22Rv1 (cell line): ENCODE measurements around the gene DCC.

Source experiments
- H3K27ac ChIP-seq: fragments of 450-650 bp; 2 replicates; pipeline ENCODE4 v1.5.1; 2017
- ZFX ChIP-seq: fragments of 450-650 bp; IDR thresholded peaks from 2 replicates; pipeline ENCODE4 v1.6.1; 2017; ENCODE audit warnings: antibody characterized with exemption, borderline replicate concordance
- TF ChIP-seq, protein P1 (sequence below): fragments of 450-650 bp; IDR thresholded peaks from 2 replicates; pipeline ENCODE4 v1.5.1; 2017; ENCODE audit warnings: mild to moderate bottlenecking

Gene DCC

DNA sequence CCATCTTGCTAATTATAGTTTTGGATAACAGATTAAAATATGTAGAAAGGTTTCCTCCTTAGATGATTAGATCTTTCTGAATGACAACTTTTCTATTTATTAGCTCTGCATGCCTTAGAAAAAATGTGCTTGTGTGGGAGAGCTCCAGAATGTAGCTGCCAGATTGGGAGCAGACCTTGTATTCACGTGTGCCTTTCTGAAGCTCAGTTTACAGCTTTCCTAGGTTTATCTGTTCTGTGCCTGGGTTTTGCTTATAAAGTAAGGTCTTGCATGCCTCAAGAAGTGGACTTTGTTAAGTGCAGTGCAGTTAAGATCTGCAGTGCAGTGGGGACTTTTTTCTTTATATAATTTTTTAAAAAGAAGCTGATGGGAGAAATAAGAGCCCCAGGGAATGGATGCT, 179.0 kb downstream of the DCC start:
- TF ChIP-seq, protein P1, sequence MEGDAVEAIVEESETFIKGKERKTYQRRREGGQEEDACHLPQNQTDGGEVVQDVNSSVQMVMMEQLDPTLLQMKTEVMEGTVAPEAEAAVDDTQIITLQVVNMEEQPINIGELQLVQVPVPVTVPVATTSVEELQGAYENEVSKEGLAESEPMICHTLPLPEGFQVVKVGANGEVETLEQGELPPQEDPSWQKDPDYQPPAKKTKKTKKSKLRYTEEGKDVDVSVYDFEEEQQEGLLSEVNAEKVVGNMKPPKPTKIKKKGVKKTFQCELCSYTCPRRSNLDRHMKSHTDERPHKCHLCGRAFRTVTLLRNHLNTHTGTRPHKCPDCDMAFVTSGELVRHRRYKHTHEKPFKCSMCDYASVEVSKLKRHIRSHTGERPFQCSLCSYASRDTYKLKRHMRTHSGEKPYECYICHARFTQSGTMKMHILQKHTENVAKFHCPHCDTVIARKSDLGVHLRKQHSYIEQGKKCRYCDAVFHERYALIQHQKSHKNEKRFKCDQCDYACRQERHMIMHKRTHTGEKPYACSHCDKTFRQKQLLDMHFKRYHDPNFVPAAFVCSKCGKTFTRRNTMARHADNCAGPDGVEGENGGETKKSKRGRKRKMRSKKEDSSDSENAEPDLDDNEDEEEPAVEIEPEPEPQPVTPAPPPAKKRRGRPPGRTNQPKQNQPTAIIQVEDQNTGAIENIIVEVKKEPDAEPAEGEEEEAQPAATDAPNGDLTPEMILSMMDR = no peak
- no peak for TF ChIP-seq ZFX
- no peak overlapping the region for H3K27ac ChIP-seq

DNA sequence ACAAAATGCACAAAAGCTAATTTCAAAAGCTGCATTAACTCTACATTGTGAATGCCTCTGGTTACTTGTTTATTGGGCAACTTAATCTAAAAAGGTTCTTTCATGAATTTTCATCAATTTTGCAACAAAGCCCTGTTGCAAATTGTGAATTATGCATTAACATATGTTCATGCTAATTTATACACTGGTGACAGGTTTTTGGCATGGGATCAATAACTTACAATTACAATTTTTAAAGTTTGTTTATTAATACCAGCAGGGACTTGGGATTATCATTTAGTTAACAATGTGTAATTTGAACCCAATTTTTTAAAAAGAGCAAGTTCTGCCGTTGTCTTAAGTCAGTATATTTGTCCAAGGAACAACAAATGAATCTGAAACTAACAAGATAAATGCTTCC, 183.6 kb downstream of the DCC start:
- TF ChIP-seq, protein P1 = no peak
- no peak for TF ChIP-seq ZFX
- H3K27ac ChIP-seq = no peak overlapping the region

DNA sequence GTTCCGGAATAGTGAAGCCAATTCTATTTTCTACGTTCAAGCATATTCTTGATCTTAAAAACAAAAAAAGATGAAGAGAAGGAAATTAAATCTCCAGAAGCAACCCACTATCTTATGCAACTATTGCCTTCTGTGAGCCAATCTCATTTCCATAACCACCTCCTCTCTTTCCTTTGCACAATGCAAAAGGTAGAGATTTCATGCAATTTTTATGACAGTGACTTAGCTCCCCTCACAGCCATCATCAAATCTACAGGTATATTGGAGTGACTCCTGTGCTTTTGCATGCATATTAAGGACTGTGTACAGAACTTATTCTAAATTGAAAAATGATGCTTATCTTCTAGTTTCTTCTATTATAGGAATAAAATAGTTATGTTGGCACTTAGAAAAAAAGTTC, 191.8 kb downstream of the DCC start:
- H3K27ac ChIP-seq = no peak overlapping the region
- TF ChIP-seq, protein P1 = no peak
- TF ChIP-seq ZFX = no peak

DNA sequence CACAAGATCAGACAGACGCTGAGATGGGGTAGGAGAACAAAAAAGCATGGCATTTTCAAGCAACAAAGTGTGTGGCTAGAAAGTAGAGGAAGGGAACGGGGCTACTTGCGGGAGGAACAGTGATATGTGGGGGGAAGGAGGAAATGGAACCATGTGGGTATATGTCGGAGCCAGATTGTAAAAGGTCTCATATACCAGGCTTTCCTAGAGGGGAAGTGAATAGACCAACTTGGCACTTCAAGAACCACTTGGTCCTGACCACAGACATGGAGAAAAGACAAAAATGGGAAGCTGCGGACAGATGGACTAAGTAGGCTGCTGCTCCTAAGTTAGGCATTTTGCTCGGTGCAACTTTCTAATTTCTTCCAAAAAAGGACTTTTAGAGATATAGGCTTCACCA, 196.0 kb downstream of the DCC start:
- TF ChIP-seq, protein P1 = no peak
- TF ChIP-seq ZFX = no peak
- no peak overlapping the region for H3K27ac ChIP-seq

DNA sequence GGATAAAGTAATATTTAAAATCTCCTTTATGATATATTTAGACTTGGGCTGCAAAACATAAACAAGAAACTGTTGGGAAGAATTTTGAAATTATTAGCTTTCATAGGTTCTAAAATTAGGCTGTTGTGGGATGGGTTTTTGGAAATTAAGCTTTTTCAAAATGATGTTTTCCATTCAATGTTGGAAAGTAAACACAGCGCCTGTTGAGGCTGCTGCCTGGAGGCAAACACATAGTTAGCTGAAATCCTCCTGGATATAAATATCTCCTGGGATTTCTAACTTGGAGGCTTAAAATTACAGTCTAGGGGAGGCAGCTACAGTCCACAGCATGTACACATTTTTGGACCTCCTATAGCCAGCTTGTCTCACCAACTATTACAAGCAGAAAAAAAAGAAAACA, 197.3 kb downstream of the DCC start:
- no peak for TF ChIP-seq ZFX
- TF ChIP-seq, protein P1 = no peak
- no peak overlapping the region for H3K27ac ChIP-seq

DNA sequence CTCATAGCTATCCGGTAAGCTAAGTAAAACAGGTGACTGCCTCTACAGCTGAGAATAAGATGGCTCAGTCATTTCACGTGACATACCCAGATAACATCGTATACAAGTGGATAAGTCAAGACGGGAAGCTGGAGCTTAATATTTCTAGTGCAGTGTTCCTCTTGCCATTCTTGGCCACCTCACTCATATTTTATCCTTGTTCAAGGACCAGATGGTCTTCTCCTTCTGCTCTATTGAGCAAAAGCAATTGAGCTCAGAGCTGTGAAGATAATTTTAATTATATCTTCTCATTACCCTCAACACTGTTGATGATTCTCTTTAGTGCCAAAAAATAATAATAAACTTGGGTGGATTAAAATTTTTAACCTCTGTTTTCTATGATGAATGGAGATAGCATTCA, 201.1 kb downstream of the DCC start:
- no peak for TF ChIP-seq ZFX
- TF ChIP-seq, protein P1 = no peak

DNA sequence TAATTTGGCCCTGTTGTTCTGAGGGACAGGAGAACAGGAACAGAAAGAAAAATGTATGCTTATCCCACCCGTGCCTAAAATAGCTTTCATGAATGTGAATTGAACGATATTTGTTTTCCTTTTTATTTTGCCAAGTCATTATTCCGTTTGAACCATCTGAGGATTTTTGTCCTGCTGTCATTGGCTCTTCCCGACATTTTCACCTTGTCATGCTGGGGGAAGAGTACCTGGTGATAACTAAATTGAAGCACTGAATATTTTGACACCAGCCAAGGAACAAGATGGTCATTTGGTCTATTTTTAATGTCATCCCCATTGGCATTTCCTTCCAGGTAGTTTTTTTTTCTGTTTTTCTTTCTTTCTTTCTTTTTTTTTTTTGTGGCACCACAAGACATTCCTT, 204.1 kb downstream of the DCC start:
- no peak overlapping the region for H3K27ac ChIP-seq
- TF ChIP-seq, protein P1 = no peak
- no peak for TF ChIP-seq ZFX

More for the DNA sequence above, 201.1 kb downstream of the DCC start:
- no peak overlapping the region for H3K27ac ChIP-seq
